Measurements from ENCODE around the gene FOXK1.

The FOXK1 gene

GRCh38 chr7:4763091-4763793 is 81.1 kb downstream of the FOXK1 start:
- DNase-seq: no peak

- DNase-seq: no peak
Measured at GRCh38 chr7:4763794-4764185, 81.7 kb downstream of the FOXK1 start.

- DNase-seq: no peak
Measured at GRCh38 chr7:4764402-4765007, 82.4 kb downstream of the FOXK1 start.

- DNase-seq: no peak
Measured at GRCh38 chr7:4765776-4766490, 83.8 kb downstream of the FOXK1 start.

GRCh38 chr7:4766666-4767519 is 84.8 kb downstream of the FOXK1 start:
- DNase-seq: no peak

- DNase-seq: no peak
Measured at GRCh38 chr7:4768597-4769569, 86.8 kb downstream of the FOXK1 start.

- peak in 1 of 56 donors; percentile 12 for DNase-seq
Measured at GRCh38 chr7:4769761-4770160, 87.7 kb downstream of the FOXK1 start.

GRCh38 chr7:4770886-4771285 is 88.8 kb downstream of the FOXK1 start:
- DNase-seq: no peak

- no peak for DNase-seq
Measured at GRCh38 chr7:4771737-4772136, 89.6 kb downstream of the FOXK1 start.

- DNase-seq: no peak
Measured at GRCh38 chr7:4772306-4772705, 90.2 kb downstream of the FOXK1 start.

GRCh38 chr7:4774007-4774406 is 91.9 kb downstream of the FOXK1 start:
- DNase-seq: no peak

- DNase-seq: peak in 3 of 56 donors; percentile 41 to 51 (median 43)
Measured at GRCh38 chr7:4774658-4775249, 92.7 kb downstream of the FOXK1 start.

GRCh38 chr7:4775250-4775847 is 93.3 kb downstream of the FOXK1 start, which contains the start of gene AP5Z1:
AP5Z1 (plus strand) TSS chr7:4775623; CDS start chr7:4775716, 93 bp downstream.
- DNase-seq: peak; percentile 70 to 98 (median 93)

GRCh38 chr7:4775848-4776623 is 93.9 kb downstream of the FOXK1 start:
- peak in 5 of 56 donors; percentile 30 to 64 (median 47) for DNase-seq

- no peak for DNase-seq
Measured at GRCh38 chr7:4779118-4779517, 97.0 kb downstream of the FOXK1 start.

- no peak for DNase-seq
Measured at GRCh38 chr7:4781366-4782069, 99.4 kb downstream of the FOXK1 start.

- no peak for DNase-seq
Measured at GRCh38 chr7:4782333-4783291, 100.5 kb downstream of the FOXK1 start.

Data from amygdala (tissue), 56 donors.